C4-2B (cell line): ENCODE results near the gene POLDIP2.

ENCODE experiments used
- H3K27ac ChIP-seq: fragments of 450-650 bp; 2 replicates; pipeline ENCODE4 v1.5.1; 2017
- CTCF ChIP-seq: fragments of 450-650 bp; conservative IDR thresholded peaks from 2 replicates; pipeline ENCODE4 v1.5.1; 2017; ENCODE audit warnings: mild to moderate bottlenecking
- ZFX ChIP-seq: fragments of 450-650 bp; IDR thresholded peaks from 2 replicates; pipeline ENCODE4 v1.6.1; 2017

POLDIP2 gene

DNA sequence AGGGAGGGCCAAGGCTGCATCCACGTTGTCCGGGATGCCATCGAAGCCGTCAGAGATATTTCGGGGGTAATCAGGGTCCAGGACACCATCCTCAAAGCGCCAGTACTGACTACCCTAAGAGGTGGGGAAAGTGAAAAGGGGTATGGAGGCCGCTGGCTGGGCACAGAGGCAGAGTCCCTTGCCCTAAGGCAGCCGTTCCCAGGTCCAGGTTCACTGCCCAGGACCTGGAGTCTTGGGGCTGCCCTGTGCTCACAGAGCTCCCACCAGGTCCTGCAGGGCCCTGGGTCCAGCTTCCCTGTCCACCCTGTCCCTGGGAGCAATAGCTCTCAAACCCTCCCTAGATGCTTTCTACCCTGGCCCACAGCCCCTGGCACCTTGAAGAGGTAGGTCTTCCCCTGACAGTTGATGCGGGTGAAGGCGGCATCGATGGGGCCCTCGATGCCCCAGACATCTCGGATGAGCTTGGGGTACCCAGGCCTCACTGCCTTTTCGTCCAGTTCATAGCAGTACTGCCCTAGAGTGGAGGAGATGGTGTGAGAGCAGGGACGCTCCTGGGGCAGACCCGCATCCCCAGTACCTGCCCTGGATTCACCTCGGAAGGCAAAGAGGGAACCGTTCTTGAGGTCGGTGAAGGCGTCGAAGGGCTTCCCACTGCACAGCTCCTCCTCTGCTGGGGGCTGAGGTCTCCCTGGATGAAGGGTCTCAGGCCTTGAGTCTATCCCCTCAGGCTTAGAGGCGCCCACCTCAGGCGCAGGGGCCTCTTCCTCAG is 11.8 kb upstream of the POLDIP2 start:
- H3K27ac ChIP-seq, result no peak overlapping the region
- no peak for TF ChIP-seq CTCF
- no peak for TF ChIP-seq ZFX

DNA sequence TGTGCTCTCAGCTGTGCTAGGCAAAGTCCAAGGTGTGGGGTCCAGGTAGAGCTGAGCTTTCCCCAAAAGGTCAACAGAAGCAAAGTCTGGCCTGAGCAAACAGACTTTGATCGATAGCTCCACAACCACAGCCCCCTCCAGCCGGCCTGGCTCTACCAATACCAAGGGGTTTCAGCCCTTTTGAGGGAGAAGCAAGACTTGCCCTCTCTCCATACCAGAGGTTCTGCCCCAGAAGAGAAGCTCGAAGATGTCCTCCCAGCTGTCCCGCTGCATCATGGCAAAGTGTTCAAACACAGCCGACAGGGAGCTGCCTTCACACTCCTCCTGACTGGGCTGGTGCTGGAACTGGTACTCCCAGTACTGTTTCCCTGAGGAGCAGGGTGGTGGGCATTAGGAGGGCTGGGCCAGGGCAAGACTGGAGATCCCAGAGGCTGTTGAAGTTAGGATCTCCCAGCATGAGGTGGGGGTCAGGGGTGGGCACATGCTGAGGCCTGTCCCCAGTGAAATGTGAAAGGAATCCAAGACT is 11.0 kb upstream of the POLDIP2 start:
- no peak for TF ChIP-seq ZFX
- TF ChIP-seq CTCF, result no peak
- H3K27ac ChIP-seq, result no peak overlapping the region

GRCh38 chr17:28367641-28368305 is 10.4 kb upstream of the POLDIP2 start:
- no peak overlapping the region for H3K27ac ChIP-seq
- TF ChIP-seq ZFX, result no peak

DNA sequence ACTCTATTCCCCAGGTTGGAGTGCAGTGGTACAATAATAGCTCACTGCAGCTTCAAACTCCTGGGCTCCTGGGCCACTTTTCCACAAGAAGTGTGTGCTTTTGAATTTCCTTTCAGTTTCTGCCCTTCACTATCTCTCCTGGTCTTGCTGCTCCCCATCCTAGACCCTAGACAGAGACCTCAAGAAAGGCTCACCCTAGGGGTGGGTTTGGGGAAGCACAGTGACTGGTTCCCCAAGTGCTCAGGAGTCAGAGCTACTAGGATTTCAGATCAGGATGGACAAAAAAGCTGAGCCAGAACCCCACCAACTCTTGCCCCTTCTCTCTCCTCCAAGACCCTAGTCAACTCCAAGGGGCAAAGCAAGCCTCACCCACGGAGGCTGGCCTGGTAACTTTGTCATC is 9.3 kb upstream of the POLDIP2 start:
- TF ChIP-seq CTCF, result no peak
- no peak for TF ChIP-seq ZFX

GRCh38 chr17:28365487-28365886 is 8.2 kb upstream of the POLDIP2 start:
- no peak for TF ChIP-seq CTCF
- no peak for TF ChIP-seq ZFX
- no peak overlapping the region for H3K27ac ChIP-seq

More for the DNA sequence above, 9.3 kb upstream of the POLDIP2 start:
- H3K27ac ChIP-seq, result no peak overlapping the region

GRCh38 chr17:28364665-28365363 is 7.5 kb upstream of the POLDIP2 start, which contains the start of gene SEBOX:
TSS of gene SEBOX (minus strand) at chr17:28365199. CDS start at chr17:28365151, 48 bp downstream.
- H3K27ac ChIP-seq, result no peak within 1 kb of the TSS
- TF ChIP-seq ZFX (no peak), CTCF (no peak)

- no peak overlapping the region for H3K27ac ChIP-seq
- no peak for TF ChIP-seq CTCF
- no peak for TF ChIP-seq ZFX
These were observed 6.7 kb upstream of the POLDIP2 start for GRCh38 chr17:28363776-28364650.
